Spinal cord (tissue), 10 donors: ENCODE results near the gene SDR42E2. TPM values are rescaled to one million over a fixed set of nuclear protein-coding genes. Genes with fewer than 3 reads are reported as not detected.
"Not testable (repeated sequence)": the region's sequence is repeated elsewhere in the genome, so short reads cannot be mapped to it uniquely, and the experiment has no call there.

ENCODE experiments used
- DNase-seq, 6 donors: peaks; one replicate each; pipeline versions ENCODE4 v3.0.0 to v3.0.0-alpha.2; 2013 to 2015; ENCODE audit warnings: low spot score in 6 of 6, low read depth in 4 of 6
- H3K27ac ChIP-seq: one replicate; pipeline ENCODE4 v1.5.1; 2013; ENCODE audit warnings: low read depth, low read length, control low read depth
- H3K27me3 ChIP-seq: one replicate; pipeline ENCODE4 v1.6.1; 2013; ENCODE audit warnings: low read length; ENCODE audit not compliant: control insufficient read depth, insufficient read depth
- H3K36me3 ChIP-seq: one replicate; pipeline ENCODE4 v1.6.1; 2013; ENCODE audit warnings: low read length; ENCODE audit not compliant: control insufficient read depth, insufficient read depth
- H3K4me1 ChIP-seq: one replicate; pipeline ENCODE4 v1.6.1; 2013; ENCODE audit warnings: low read length; ENCODE audit not compliant: control insufficient read depth, insufficient read depth
- H3K4me3 ChIP-seq: one replicate; pipeline ENCODE4 v1.5.1; 2013; ENCODE audit warnings: low read depth, low read length, control low read depth
- H3K9me3 ChIP-seq: one replicate; pipeline ENCODE4 v1.6.1; 2013; ENCODE audit warnings: low read length; ENCODE audit not compliant: control insufficient read depth, insufficient read depth
- WGBS: methylation state at CpG from one replicate; pipeline ENCODE4 v1.1.5; 2013; ENCODE audit warnings: missing lambda C conversion rate; ENCODE audit not compliant: insufficient coverage; 5-methylcytosine and 5-hydroxymethylcytosine counted together
- polyA plus RNA-seq, 2 donors: library from polyadenylated mRNA; unstranded; fragments of 120-200 nt; gene quantifications; one replicate each; pipeline ENCODE4 v1.2.1, GENCODE V29; 2013; ENCODE audit not compliant: insufficient read length in 2 of 2
- total RNA-seq, 2 donors: library from RNA; depleted of rRNA in 1 of 2; stranded (reverse); fragments of 120-200 nt in 1 of 2; fragments of >200 nt in 1 of 2; gene quantifications; one replicate each; pipeline versions ENCODE4 v1.2.3 to v1.2.4, GENCODE V29; 2013 to 2014
- donor health status: healthy.

The SDR42E2 gene
- total and polyA plus RNA-seq, 4 donors = 0.17 to 1.6 (median 1.3) TPM; not detected in 1

DNA sequence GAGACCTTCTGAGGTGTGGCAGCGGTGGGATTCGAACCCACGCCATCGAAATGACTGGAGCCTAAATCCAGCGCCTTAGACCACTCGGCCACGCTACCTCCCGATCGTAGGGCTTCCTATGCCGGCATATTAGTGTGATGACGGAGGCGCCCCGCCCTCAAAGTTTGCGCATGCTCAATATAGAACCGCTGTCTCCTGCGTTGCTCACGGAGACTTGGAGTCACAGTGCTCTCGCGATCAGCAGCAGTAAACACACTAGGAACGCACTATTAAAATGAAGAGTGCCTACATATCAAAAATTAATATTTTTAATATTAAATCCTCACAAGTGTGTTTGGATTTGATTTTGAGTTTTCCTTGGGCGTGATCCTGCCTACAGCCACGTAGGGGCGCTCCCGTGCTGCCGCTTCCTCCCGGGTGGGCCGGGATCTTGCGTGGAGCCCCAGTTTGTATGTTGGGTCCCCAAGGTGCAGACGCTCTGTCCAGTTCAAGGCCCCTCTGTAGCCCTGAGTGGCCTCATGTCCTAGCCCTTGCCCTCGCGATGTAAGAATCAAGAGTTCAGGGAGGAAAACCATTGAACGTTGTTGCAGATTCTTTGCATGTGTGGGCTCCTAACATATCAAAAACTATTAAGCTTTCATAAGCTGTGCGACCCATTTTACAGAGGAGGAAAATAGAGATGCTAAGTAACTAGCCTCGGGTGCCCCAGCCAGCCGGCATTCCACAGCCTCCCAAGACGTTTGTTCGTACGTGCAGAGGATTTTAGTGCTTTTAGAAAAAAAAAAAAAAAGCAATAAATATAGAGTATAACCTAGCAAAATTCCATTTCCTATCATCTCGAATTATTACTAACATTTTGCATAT is 33.6 kb downstream of the SDR42E2 start:
- no peaks in the 10 kb centered on the region for H3K9me3 ChIP-seq
- H3K27ac ChIP-seq = peak overlapping the region; percentile 75
- H3K4me1 ChIP-seq = peaks cover 19% of the 10 kb centered on the region
- WGBS = 0% methylated on average over 22 of the region's 39 CpGs
- H3K36me3 ChIP-seq = no peaks in the 10 kb centered on the region
- peak overlapping the region; percentile 76 for H3K4me3 ChIP-seq
- no peaks in the 10 kb centered on the region for H3K27me3 ChIP-seq
- peak; percentile 89 to 99 (median 94) for DNase-seq

- not testable (repeated sequence) for H3K36me3 ChIP-seq, DNase-seq, H3K27me3 ChIP-seq, H3K27ac ChIP-seq, H3K9me3 ChIP-seq
- peaks cover 13% of the 10 kb centered on the region for H3K4me1 ChIP-seq
- 47% methylated on average over 11 of the region's 20 CpGs for WGBS
- peak overlapping the region; percentile 76 for H3K4me3 ChIP-seq
Observed at GRCh38 chr16:22196559-22197168, 34.4 kb downstream of the SDR42E2 start.

DNA sequence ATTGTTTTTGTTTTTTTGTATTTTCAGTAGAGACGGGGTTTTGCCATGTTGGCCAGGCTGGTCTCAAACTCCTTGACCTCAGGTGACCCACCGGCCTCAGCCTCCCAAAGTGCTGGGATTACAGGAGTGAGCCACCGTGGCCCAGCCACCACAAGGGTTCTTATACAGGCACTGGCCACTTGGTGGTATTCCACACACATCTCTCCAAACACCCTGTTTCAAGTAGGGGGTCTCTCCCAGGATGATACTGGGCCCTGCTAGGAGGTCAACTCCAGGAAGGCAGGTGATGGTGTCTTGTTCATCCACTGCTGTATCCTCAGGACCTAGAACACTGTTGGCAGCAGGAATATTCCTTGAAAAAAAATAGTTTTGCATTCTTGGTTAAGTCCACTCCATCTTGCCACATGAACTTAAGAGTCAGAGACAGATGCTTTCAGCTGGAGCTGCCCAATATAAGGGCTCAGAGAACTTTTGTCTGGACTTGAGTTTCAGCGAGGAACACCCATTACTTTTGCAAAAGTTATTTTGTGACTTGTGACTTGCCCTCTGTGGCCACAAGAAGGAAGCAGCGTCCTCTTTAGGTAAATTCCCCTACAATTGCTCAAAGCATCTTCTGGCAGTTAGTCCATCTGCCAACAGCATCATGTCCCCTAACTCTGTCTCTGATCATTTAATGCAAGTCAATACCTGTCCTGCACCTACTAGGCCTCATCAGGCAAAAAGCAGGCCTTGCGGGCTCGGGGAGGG is 36.4 kb downstream of the SDR42E2 start:
- 87% methylated on average over 7 of the region's 7 CpGs for WGBS

GRCh38 chr16:22202261-22202637 is 39.9 kb downstream of the SDR42E2 start:
- no peaks in the 10 kb centered on the region for H3K27me3 ChIP-seq
- 83% methylated on average over 1 of the region's 6 CpGs for WGBS
- no peaks in the 10 kb centered on the region for H3K36me3 ChIP-seq
- peaks cover 10% of the 10 kb centered on the region for H3K4me1 ChIP-seq
- no peak overlapping the region for H3K27ac ChIP-seq
- DNase-seq = no peak
- no peak overlapping the region for H3K4me3 ChIP-seq
- H3K9me3 ChIP-seq = no peaks in the 10 kb centered on the region

More for the DNA sequence above, 36.4 kb downstream of the SDR42E2 start:
- H3K4me1 ChIP-seq = peaks cover 6% of the 10 kb centered on the region
- no peaks in the 10 kb centered on the region for H3K27me3 ChIP-seq
- no peak for DNase-seq
- H3K9me3 ChIP-seq = no peaks in the 10 kb centered on the region
- H3K27ac ChIP-seq = no peak overlapping the region
- H3K36me3 ChIP-seq = no peaks in the 10 kb centered on the region
- no peak overlapping the region for H3K4me3 ChIP-seq

DNA sequence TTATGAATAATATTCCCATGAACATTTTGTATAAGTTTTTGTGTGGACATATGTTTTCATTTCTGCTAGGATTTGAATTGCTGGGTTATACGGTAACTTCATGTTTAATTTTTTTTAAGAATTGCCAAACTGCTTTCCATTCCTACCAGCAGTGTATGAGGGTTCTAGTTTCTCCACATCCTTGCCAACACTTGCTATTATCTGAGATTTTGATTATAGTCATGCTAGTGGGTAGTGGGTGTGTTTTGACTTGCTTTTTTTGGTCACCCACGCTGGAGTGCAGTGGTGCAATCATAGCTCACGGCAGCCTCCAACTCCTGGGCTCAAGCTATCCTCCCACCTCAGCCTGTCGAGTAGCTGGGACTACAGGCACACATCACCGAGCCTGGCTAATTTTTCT is 40.8 kb downstream of the SDR42E2 start:
- 72% methylated on average over 2 of the region's 5 CpGs for WGBS
- Histone ChIP-seq H3K27me3 (no peaks in the 10 kb centered on the region), H3K36me3 (no peaks in the 10 kb centered on the region)

GRCh38 chr16:22204091-22204655 is 41.9 kb downstream of the SDR42E2 start:
- Histone ChIP-seq H3K27me3 (no peaks in the 10 kb centered on the region), H3K9me3 (no peaks in the 10 kb centered on the region), H3K4me1 (peaks cover 21% of the 10 kb centered on the region), H3K4me3 (no peak overlapping the region), H3K36me3 (no peaks in the 10 kb centered on the region), H3K27ac (no peak overlapping the region)
- no peak for DNase-seq
- 100% methylated on average over 1 of the region's 2 CpGs for WGBS

More for the DNA sequence above, 40.8 kb downstream of the SDR42E2 start:
- Histone ChIP-seq H3K9me3 (no peaks in the 10 kb centered on the region), H3K27ac (no peak overlapping the region), H3K4me3 (no peak overlapping the region), H3K4me1 (peaks cover 19% of the 10 kb centered on the region)
- DNase-seq = no peak

GRCh38 chr16:22205577-22206012 is 43.3 kb downstream of the SDR42E2 start:
- no peaks in the 10 kb centered on the region for H3K27me3 ChIP-seq
- no peaks in the 10 kb centered on the region for H3K36me3 ChIP-seq
- no peaks in the 10 kb centered on the region for H3K9me3 ChIP-seq
- peaks cover 27% of the 10 kb centered on the region for H3K4me1 ChIP-seq
- H3K27ac ChIP-seq = peak overlapping the region; percentile 74
- peak overlapping the region; percentile 65 for H3K4me3 ChIP-seq
- no peak for DNase-seq
- WGBS = 6% methylated on average over 8 of the region's 11 CpGs

DNA sequence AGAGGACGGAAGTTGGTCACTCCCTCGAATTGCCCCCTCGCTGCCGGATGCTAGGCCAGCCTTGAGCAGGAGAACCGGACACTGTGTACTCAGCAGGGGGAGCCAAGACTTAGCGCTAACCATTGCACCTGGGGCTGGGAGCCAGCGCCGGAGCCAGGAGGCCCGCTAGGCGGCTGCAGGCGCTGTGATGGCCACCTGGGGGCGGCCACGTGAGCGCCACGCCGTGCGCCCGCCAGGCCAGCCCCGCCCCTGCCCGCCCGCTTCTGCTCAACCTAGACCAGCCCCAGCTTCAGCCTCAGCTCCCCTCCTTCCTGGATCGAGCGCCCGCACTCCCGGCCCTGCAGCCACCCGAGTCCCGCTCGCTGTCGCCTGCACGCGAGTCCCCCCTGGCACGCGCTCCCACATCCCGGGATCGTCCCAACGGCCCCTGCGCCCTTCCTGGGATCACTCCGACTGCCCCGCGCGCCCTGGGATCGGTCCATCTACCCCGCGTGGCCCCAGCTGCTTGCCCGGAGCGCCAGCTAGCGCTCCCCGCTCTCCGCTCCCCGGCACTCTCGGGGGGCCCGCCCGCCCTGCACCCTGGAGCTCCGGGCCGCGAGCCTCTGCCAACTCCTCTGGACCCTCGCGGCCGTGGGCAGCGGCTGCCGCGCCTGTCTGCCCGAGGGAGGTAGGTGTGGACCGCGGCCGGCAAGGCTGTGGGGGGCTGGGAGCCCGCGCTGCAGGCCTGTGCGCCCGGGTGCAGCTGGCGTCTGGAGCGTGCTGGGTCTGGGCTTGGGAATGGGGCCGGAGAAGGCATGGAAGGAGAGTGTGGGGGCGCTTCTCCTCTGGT is 43.9 kb downstream of the SDR42E2 start, which contains the start of gene EEF2K:
EEF2K (plus strand) TSS at position 266 of the 829 bp plus-strand sequence. CDS start 19,452 bp downstream, outside the sequence.
- peak in 4 of 6 donors; percentile 71 to 94 (median 86) for DNase-seq
- Histone ChIP-seq H3K27me3 (no peaks in the 10 kb centered on the region), H3K9me3 (no peaks in the 10 kb centered on the region), H3K4me1 (peaks cover 27% of the 10 kb centered on the region), H3K4me3 (peak within 1 kb of the TSS; percentile 65), H3K27ac (peak within 1 kb of the TSS; percentile 88), H3K36me3 (no peaks in the 10 kb centered on the region)
- WGBS = under 1% methylated on average over 74 of the region's 74 CpGs
